Activated naive CD4-positive, alpha-beta T cell treated with anti-CD3 and anti-CD28 coated beads, Interleukin-2, amount 50 U/mL, for 72 hours (primary cell): ENCODE results near the gene GBA2. TPM values are rescaled to one million over a fixed set of nuclear protein-coding genes. Genes with fewer than 3 reads are reported as not detected.

ENCODE experiments used
- ATAC-seq, 2 donors: fragments of 150-1000 bp; cut with Tn5 transposase; 2 replicates each; pipeline ENCODE4 v1.10.0; 2021; ENCODE audit warnings: mild to moderate bottlenecking in 2 of 2, moderate library complexity in 2 of 2
- DNase-seq, 2 donors: peaks; one replicate each; pipeline ENCODE4 v3.0.0; 2021 to 2022; ENCODE audit warnings: low spot score in 2 of 2
- H3K27ac Mint-ChIP-seq, 2 donors: one replicate each; pipeline ENCODE4 v1.8.0; 2022; ENCODE audit warnings: mild to moderate bottlenecking in 2 of 2, mixed read lengths in 2 of 2
- H3K36me3 Mint-ChIP-seq, 2 donors: one replicate each; pipeline ENCODE4 v1.8.0; 2022; ENCODE audit warnings: mixed read lengths in 2 of 2
- H3K9me3 Mint-ChIP-seq, 2 donors: one replicate each; pipeline ENCODE4 v1.8.0; 2022; ENCODE audit warnings: mixed read lengths in 2 of 2
- total RNA-seq, 2 donors: library from RNA; stranded (reverse); gene quantifications; one replicate each; pipeline ENCODE4 v1.2.3, GENCODE V29; 2022

GBA2 gene
- total RNA-seq, 2 donors from 2014 or later: 23.4 to 57.6 TPM

DNA sequence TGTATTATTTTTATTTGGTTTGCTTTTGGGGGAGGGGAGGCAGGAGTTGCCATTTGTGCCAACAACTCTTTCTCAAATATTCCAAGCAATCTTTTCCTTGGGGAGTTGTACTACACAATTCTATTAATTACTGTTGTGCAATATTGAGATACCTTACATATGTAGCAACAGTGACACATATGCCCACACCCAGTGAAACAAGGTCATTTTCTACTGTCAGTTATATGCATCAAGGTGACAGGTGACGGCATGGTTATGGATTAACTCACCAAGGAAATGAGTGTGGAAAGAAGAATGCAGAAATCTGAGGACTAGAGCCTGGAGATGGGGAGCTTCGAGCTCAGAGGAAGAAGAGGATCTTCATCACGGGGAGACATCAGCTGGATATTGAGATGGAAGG, 22.9 kb upstream of the GBA2 start:
- Mint-ChIP-seq H3K36me3 (no peaks in the 10 kb centered on the region), H3K9me3 (no peaks in the 10 kb centered on the region), H3K27ac (no peak overlapping the region)
- ATAC-seq: no peak
- no peak for DNase-seq

DNA sequence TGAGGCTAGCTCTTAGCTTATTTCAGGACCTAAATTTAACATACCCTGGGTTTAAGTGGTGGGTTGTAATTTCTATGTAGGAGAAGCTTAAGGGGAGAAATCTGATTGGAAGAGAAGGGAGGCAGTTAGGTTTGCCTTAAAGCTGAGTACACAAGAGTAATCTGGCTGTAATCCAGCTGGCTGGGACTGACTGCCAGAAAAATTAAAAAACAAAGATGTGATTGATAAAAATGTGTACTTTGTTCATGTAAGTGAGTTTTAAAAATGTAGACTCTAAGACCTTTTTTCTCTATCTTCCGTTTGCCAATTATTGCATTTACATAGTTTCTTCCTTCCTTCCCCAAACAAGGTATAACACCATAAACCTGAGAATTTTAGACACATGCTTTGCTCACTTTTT, 22.5 kb upstream of the GBA2 start:
- H3K36me3 Mint-ChIP-seq: no peaks in the 10 kb centered on the region
- H3K27ac Mint-ChIP-seq: no peak overlapping the region
- DNase-seq: no peak
- ATAC-seq: no peak
- H3K9me3 Mint-ChIP-seq: no peaks in the 10 kb centered on the region

DNA sequence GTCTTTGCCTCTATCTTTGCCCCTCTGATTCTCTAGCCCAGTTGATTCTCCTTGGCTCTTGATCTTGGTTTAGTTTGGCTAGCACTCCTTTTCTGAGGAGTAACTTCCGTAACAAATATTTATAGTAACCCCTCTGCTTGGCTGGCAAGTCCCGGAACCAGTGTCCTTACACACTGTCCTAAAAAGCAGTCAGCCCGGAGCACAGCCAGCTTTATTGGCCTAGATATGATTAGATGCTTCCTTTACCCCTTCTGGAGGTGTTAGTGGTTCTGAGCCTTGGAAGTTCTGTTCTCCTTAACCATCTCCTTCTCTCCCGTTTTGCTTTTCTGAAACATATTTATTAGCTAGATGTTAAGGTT, 22.0 kb upstream of the GBA2 start:
- Mint-ChIP-seq H3K9me3 (no peaks in the 10 kb centered on the region), H3K36me3 (no peaks in the 10 kb centered on the region), H3K27ac (no peak overlapping the region)
- ATAC-seq (no peak), DNase-seq (no peak)

DNA sequence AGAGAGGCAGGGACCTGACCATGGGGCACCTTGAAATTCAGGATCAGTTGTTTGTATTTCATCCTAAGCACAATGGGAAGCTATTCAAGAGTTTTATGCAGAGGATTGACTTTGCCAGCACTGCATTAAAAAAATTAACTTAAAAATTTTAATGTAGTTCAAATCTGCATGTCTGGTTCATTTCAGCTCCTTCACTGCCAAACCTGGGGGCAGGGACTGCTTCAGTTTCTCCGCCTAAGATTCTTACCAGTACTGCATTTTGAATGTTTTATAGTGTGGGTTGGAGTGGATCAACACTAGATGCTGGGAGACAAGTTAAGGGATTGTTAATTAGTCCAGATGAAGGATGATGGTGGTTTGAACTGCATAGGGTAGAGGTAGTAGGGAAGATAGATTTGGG, 20.7 kb upstream of the GBA2 start:
- no peak overlapping the region for H3K27ac Mint-ChIP-seq
- ATAC-seq (no peak), DNase-seq (no peak)
- H3K36me3 Mint-ChIP-seq: no peaks in the 10 kb centered on the region
- H3K9me3 Mint-ChIP-seq: no peaks in the 10 kb centered on the region

DNA sequence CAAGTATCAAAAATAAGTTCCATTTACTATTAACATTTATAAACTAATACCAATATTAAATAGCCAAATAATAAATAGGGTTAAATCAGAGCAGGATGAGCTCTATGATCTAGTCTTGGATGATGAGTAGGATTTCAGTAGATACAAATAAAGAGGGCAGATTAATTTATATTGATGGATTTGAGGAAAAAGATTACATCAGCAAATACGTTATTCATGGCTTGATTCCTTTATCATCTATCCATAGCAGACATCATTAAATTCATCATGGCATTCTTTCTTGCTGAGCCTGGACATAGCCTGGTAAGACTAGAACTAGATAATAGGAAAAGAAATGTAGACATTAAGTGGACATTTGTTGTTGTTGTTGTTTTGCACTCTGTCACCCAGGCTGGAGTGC, 18.4 kb upstream of the GBA2 start:
- H3K36me3 Mint-ChIP-seq: no peaks in the 10 kb centered on the region
- ATAC-seq: no peak
- no peak for DNase-seq
- H3K27ac Mint-ChIP-seq: no peak overlapping the region
- H3K9me3 Mint-ChIP-seq: no peaks in the 10 kb centered on the region

DNA sequence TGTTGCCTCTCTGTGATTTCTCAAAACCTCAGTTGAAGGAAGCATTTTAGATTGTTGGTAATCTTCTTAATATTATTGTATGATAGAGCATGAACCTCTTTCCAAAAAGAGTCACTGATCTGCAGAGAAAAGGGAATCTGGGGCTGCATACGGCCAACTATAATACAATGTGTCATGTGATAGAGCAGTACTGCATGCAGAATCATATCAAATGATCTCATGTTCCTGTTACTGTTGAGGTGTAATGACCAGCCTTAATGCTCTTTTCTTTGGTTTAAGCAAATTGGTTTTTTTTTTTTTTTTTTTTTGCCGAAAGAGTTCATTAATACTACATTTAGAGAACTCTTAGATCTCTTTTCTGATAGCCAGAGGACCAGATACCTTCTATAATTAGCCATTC, 18.0 kb upstream of the GBA2 start:
- H3K36me3 Mint-ChIP-seq: no peaks in the 10 kb centered on the region
- DNase-seq (no peak), ATAC-seq (no peak)
- H3K27ac Mint-ChIP-seq: no peak overlapping the region
- no peaks in the 10 kb centered on the region for H3K9me3 Mint-ChIP-seq

DNA sequence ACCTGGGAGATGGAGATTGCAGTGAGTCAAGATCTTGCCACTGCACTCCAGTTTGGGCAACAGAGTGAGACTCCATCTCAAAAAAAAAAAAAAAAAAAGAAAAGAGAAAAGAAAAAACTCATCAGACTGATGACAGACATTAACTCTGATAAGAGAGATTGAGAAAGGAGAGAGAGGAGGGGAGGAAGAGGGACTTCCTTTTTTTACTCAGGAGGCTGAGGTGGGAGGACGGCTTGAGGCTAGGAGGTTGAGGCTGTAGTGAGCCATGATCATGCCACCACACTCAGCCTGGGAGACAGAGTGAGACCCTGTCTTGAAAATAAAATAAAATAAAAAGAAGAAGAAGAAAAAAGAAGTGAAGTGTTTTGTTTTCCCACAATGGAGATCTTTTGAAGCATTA, 14.8 kb upstream of the GBA2 start:
- DNase-seq (no peak), ATAC-seq (no peak)
- H3K27ac Mint-ChIP-seq: peak overlapping the region in 1 of 2 donors; percentile 90
- no peaks in the 10 kb centered on the region for H3K9me3 Mint-ChIP-seq
- peaks cover 0 to 9% of the 10 kb centered on the region in 2 donors for H3K36me3 Mint-ChIP-seq

DNA sequence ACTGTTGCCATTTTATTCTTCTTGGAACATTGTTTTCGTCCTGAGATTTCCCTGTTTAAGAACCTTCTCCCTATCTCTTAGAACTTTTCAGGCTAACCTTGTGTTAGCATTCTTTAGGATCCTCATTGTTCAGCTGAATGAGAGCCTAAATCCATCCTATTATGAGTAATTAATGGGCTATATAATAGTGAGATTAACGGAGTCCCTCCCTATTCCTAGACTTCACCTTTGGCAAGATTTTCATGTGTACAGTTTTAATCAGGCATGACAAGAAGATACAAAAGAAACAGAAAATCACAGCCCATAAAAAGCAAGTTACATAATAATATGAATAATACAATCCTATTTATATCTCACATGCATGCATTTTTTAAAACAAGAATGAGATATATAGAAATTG, 14.2 kb upstream of the GBA2 start:
- no peak overlapping the region for H3K27ac Mint-ChIP-seq
- H3K9me3 Mint-ChIP-seq: no peaks in the 10 kb centered on the region
- ATAC-seq (no peak), DNase-seq (no peak)
- H3K36me3 Mint-ChIP-seq: peaks cover 0 to 9% of the 10 kb centered on the region in 2 donors

DNA sequence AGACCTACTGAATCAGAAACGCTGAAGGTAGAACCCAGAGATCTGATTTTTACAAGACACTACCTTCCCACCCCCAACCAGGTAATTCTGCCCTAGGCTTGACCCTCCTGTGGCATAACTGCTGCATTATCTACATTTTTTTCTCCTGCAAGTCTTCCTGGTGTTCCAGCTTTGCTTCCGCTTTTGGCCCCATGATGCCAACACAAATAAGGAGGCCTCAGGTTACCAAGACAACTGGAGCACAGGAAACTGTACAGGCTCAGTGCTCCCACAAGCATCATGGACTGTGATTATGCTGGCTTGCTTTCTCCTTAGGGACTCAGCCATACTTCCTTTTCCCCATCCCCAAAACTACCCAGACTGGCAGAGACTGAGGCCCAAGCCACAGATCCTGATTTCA, 11.6 kb upstream of the GBA2 start:
- ATAC-seq: no peak
- H3K27ac Mint-ChIP-seq: no peak overlapping the region

DNA sequence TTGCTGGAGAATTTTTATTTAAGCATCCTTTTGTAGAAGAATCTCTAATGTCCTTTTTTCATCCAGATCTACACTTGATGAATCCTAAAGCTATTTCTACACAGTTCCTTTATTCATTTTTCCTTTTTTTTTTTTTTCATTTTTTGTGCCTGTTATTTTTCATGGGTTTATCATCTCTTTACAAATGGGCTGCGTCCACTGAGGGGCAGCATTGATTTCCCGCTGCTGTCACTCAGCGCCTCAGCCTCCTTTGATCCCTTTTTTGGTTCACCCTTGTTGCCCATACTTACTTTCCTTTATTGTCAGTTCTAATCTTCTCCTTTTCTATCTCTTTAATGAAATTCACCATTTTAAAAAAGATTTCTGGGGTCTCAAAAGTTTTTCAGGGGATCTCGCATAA, 10.8 kb upstream of the GBA2 start:
- no peak overlapping the region for H3K27ac Mint-ChIP-seq
- no peak for ATAC-seq

More for the DNA sequence above, 11.6 kb upstream of the GBA2 start:
- H3K36me3 Mint-ChIP-seq: peaks cover 0 to 9% of the 10 kb centered on the region in 2 donors
- DNase-seq: no peak
- no peaks in the 10 kb centered on the region for H3K9me3 Mint-ChIP-seq

DNA sequence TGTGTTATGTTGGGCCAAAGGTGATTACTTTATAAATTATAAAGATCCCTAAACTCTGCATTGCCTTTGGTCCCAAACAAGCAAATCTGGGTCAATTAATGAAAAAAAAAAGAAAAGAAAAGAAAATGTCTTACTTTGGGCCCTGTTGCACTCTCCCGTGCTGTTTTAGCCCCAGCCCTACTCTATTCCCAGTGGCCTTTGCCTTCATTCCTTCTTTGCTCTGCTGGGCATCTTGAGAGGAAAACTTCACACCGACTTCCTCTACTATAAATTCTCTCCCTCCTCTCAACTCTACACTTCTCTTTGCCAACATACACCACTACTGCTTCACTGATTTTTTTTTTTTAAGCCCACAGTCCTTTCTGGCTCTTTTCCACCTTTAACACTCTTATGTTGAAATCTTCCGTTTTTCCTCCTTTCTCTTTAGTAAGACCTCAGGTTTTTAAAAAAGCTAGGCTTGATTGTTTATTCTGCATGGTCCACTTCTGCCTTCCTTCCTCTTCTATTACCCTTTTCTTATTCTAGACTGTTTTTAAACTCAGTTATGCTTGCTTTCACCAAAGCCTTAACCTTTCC, 9.5 kb upstream of the GBA2 start:
- Mint-ChIP-seq H3K9me3 (no peaks in the 10 kb centered on the region), H3K27ac (peak overlapping the region; percentile 39 to 96), H3K36me3 (peaks cover 0 to 9% of the 10 kb centered on the region in 2 donors)
- ATAC-seq (no peak), DNase-seq (no peak)

More for the DNA sequence above, 10.8 kb upstream of the GBA2 start:
- Mint-ChIP-seq H3K36me3 (peaks cover 0 to 9% of the 10 kb centered on the region in 2 donors), H3K9me3 (no peaks in the 10 kb centered on the region)
- DNase-seq: no peak

DNA sequence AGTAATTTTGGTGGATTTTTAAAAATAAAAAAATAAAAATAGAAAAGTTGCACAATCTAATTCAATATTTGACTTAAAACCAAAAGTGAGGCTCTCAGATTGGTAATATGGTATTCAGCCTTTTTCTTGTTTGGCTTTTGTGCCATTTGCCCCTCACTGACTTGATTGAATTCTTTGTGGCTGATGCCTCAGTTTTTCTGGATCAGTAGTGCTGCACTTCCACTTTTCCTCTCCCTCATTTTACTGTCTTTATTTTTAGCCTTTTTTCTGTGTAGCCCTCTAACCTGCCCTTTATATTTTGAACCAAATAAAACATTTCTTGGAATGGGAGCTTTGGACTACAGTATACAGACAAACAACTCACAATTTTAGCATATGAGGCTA, 8.9 kb upstream of the GBA2 start:
- no peaks in the 10 kb centered on the region for H3K9me3 Mint-ChIP-seq
- peaks cover 0 to 9% of the 10 kb centered on the region in 2 donors for H3K36me3 Mint-ChIP-seq
- DNase-seq (no peak), ATAC-seq (no peak)
- H3K27ac Mint-ChIP-seq: peak overlapping the region; percentile 4 to 96

DNA sequence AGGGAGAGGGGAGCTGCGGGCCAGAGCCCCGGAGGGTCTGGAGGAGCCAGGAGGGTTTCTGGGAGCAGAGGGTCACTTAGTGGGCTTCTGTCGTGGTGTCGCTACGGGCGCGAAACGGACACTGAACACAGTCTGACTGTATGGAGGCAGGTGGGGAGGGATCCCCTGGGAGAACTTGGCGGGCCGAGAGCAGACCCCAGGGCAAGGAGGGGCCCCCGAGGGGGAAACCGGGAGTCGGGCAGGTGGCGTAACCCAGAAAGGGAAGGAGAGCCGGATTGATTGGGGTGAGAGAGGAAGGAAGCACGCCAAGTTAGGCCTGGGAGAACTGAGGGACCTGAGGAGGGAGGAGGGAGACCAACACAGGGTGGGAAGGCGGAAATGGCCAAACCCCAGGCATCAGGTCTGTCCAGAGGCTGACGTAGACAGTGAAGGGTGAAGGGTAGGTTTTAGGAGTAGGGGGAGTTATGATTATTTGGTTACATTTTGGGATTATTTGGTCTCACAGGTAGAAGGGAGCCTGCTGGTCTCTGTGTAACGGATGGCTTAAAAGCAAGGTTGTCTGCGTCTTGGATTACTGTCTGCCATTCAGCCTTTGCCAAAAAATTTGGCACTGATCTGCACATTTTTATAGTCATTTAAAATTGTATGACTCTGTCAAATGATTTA, 8.3 kb upstream of the GBA2 start:
- DNase-seq: peak; percentile 27 to 68
- Mint-ChIP-seq H3K36me3 (peaks cover 3 to 9% of the 10 kb centered on the region in 2 donors), H3K9me3 (no peaks in the 10 kb centered on the region), H3K27ac (peak overlapping the region; percentile 90 to 96)
- peak; percentile 47 to 71 for ATAC-seq

DNA sequence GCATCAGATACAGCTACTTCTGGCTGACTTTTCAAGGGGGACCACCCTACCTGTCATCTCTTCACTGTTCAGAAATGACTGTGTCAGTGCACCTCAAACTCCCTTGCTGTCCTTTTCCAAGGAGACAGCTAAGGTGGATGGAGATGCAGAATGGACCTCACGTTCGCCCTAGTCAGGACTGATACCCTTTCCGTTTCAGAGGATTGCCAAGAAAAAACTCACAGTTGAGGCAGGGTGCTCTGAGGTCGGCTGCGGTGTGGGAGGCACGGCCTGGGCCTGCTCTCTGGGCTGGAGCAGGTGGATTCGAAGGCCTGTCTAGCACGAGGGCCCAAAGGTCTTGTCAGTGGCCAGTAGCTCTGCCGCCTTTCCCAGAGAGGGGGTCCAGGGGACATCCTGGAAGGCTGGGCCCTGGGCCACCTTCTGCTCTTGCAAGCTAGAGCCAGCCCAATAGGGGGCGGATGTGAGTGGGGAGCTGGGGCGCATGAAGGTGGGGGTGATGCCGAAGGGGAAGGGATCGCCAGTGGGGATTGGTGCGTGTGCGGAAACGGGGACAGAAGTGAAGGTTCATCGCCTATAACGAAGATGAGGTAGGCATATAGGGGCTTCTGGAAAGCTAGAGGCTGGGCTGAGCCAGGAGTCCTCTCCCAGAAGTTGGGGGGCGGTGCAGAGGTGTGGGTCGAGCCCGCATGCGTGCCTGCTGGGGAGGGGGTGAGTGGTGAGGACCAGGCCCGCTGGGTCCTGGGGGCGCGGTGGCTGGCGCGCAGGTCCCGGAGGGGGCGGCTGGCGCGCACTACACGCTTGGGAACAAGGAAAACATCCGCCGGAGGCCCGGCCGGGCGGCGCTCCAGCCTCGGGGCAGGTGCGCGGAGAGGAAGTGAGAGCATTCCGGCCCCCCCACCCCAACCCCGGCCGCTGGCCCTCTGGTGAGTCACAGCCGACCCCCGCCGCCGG, 7.5 kb upstream of the GBA2 start:
- Mint-ChIP-seq H3K9me3 (no peaks in the 10 kb centered on the region), H3K27ac (peak overlapping the region; percentile 83 to 96), H3K36me3 (peaks cover 6 to 9% of the 10 kb centered on the region in 2 donors)
- DNase-seq (peak; percentile 77 to 86), ATAC-seq (peak; percentile 74 to 89)

DNA sequence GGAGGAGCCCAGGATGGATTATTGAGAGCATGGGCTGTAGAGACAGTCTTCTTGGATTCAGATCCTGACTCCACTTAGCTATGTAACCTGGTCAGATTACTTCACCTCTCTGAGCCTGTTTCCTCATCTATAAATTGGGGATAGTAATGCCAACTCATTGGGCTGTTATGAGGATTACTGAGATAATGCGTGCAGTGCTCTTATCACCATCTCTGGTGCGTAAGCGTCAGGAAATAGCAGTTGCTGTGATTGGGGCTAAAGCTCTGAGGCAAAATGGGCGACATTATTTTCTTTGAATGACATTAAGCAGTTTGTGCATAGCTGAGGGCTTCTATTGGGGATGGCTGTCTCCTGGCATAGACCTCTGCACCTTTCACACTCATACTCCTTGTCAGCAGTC, 6.0 kb upstream of the GBA2 start:
- Mint-ChIP-seq H3K27ac (no peak overlapping the region), H3K9me3 (no peaks in the 10 kb centered on the region), H3K36me3 (peaks cover 6 to 7% of the 10 kb centered on the region in 2 donors)
- no peak for ATAC-seq
- no peak for DNase-seq

DNA sequence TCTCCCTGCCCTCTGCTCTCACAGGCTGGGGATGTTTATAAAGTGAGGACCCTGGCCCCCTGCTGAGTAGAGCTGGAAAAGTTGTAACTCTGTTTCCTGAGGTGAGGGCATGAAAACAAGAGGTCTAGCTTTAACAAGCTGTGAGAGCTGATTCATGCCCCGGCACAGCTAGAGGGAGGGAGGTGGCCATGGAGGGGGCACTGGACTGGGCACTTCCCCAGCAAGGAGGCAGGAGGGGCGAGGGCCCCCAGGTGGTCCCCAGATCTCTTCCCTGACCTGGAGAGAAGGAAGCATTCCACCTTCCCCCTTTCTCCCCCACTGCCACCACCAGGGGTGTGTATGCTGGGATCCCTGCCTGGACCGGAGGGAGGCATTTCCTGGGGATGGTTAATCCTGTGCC, 5.2 kb upstream of the GBA2 start, which contains the start of gene MSMP:
MSMP (minus strand) TSS at position 13 of the 400 bp plus-strand sequence. CDS start 147 bp downstream, outside the sequence.
- no peak for ATAC-seq
- Mint-ChIP-seq H3K27ac (no peak within 1 kb of the TSS), H3K9me3 (no peaks in the 10 kb centered on the region), H3K36me3 (peaks cover 7 to 11% of the 10 kb centered on the region in 2 donors)
- DNase-seq: no peak

DNA sequence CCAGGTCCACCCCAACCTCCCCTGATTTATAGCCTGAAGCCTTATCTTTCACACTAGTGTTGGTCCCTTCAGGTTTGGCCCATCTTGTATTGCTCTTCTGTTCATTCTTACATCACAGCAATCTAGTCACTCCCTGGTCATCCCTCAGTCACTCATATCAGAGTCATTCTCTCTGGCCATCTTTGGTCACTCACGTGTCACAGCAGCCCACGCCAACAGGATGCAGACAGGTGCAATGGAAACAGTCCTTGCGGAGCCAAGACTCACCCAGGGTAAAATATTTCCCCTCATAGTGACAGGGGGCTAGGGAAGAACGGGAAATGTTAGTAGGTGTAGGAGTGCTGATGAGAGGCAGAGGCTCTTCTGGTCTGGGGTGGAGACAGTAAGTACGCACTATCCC, 4.4 kb upstream of the GBA2 start:
- DNase-seq (no peak), ATAC-seq (no peak)
- peaks cover 7 to 11% of the 10 kb centered on the region in 2 donors for H3K36me3 Mint-ChIP-seq
- no peak overlapping the region for H3K27ac Mint-ChIP-seq
- H3K9me3 Mint-ChIP-seq: no peaks in the 10 kb centered on the region
